OCI-LY1 (cell line): Measurements from ENCODE around the gene SSBP2.

Experiments used
- H2AFZ ChIP-seq: fragments of 200-600 bp; sonication (generic), shearing (Covaris generic); 2 replicates; pipeline ENCODE4 v1.6.0; 2014; ENCODE audit warnings: antibody characterized with exemption, mild to moderate bottlenecking, low read length
- H3F3A ChIP-seq: fragments of 200-600 bp; sonication (generic), shearing (Covaris generic); 2 replicates; pipeline ENCODE4 v1.6.0; 2014; ENCODE audit warnings: mild to moderate bottlenecking, antibody characterized with exemption, low read length, moderate library complexity; ENCODE audit not compliant: insufficient read depth
- H3K27ac ChIP-seq: fragments of 200-600 bp; sonication (generic); 2 replicates; pipeline ENCODE4 v1.5.1; 2014; ENCODE audit warnings: low read length, mixed run types, mild to moderate bottlenecking, low read depth; ENCODE audit not compliant: poor library complexity, severe bottlenecking
- H3K27me3 ChIP-seq: fragments of 200-600 bp; sonication (generic); 2 replicates; pipeline ENCODE4 v1.6.0; 2014; ENCODE audit warnings: antibody characterized with exemption, mild to moderate bottlenecking, low read length, moderate library complexity; ENCODE audit not compliant: insufficient read depth
- H3K36me3 ChIP-seq: fragments of 200-600 bp; sonication (generic); 2 replicates; pipeline ENCODE4 v1.6.1; 2014; ENCODE audit warnings: mild to moderate bottlenecking, antibody characterized with exemption, low read length, moderate library complexity, mixed read lengths; ENCODE audit not compliant: insufficient read depth
- H3K4me1 ChIP-seq: fragments of 200-600 bp; sonication (generic); 2 replicates; pipeline ENCODE4 v1.5.1; 2014; ENCODE audit warnings: mild to moderate bottlenecking, low read length, moderate library complexity; ENCODE audit not compliant: insufficient read depth, severe bottlenecking
- H3K4me2 ChIP-seq: fragments of 200-600 bp; sonication (generic), shearing (Covaris generic); 2 replicates; pipeline ENCODE4 v1.6.1; 2014; ENCODE audit warnings: low read length
- H3K4me3 ChIP-seq: fragments of 200-600 bp; sonication (generic); 2 replicates; pipeline ENCODE4 v1.5.1; 2014; ENCODE audit warnings: low read length, low read depth, mild to moderate bottlenecking, mixed read lengths; ENCODE audit not compliant: poor library complexity, severe bottlenecking
- H3K79me2 ChIP-seq: fragments of 200-600 bp; shearing (Covaris generic); 2 replicates; pipeline ENCODE4 v1.6.1; 2016; ENCODE audit warnings: mixed run types, low read length, mixed read lengths; ENCODE audit not compliant: insufficient read depth
- H3K9ac ChIP-seq: fragments of 200-600 bp; sonication (generic), shearing (Covaris generic); 2 replicates; pipeline ENCODE4 v1.6.1; 2014; ENCODE audit warnings: mild to moderate bottlenecking, low read length, mixed read lengths
- H3K9me2 ChIP-seq: fragments of 200-600 bp; sonication (generic), shearing (Covaris generic); 2 replicates; pipeline ENCODE4 v1.6.1; 2014; ENCODE audit warnings: low read depth, mild to moderate bottlenecking, low read length, mixed read lengths
- H3K9me3 ChIP-seq: fragments of 200-600 bp; shearing (Covaris generic); 2 replicates; pipeline ENCODE4 v1.6.1; 2014; ENCODE audit warnings: low read length, mixed read lengths
- H4K20me1 ChIP-seq: fragments of 200-600 bp; sonication (generic), shearing (Covaris generic); 2 replicates; pipeline ENCODE4 v1.6.0; 2016; ENCODE audit warnings: mild to moderate bottlenecking, low read length; ENCODE audit not compliant: insufficient read depth
- CTCF ChIP-seq: fragments of 200-600 bp; sonication (generic), shearing (Covaris generic); IDR thresholded peaks from 2 replicates; pipeline ENCODE4 v1.5.1; 2017; ENCODE audit warnings: mild to moderate bottlenecking, antibody characterized with exemption, low read length, moderate library complexity, mixed read lengths
- EZH2 ChIP-seq: fragments of 200-600 bp; sonication (generic), shearing (Covaris generic); IDR thresholded peaks from 2 replicates; pipeline ENCODE4 v1.8.0; 2017; ENCODE audit warnings: borderline replicate concordance, mixed run types, mild to moderate bottlenecking, antibody characterized with exemption, low read length, moderate library complexity, mixed read lengths

SSBP2 gene

GRCh38 chr5:81370912-81371311 is 380.0 kb downstream of the SSBP2 start:
- TF ChIP-seq EZH2 (no peak), CTCF (no peak)
- H4K20me1 ChIP-seq = no peaks in the 10 kb centered on the region
- H3K4me1 ChIP-seq = no peaks in the 10 kb centered on the region
- no peak overlapping the region for H3K9ac ChIP-seq
- H3K27me3 ChIP-seq = no peaks in the 10 kb centered on the region
- no peaks in the 10 kb centered on the region for H3K9me2 ChIP-seq
- no peaks in the 10 kb centered on the region for H3K36me3 ChIP-seq
- no peaks in the 10 kb centered on the region for H3K9me3 ChIP-seq
- no peaks in the 10 kb centered on the region for H3K79me2 ChIP-seq
- H3K27ac ChIP-seq = no peak overlapping the region
- H2AFZ ChIP-seq = no peak overlapping the region
- no peak overlapping the region for H3K4me2 ChIP-seq
- no peak overlapping the region for H3K4me3 ChIP-seq
- no peaks in the 10 kb centered on the region for H3F3A ChIP-seq

- Histone ChIP-seq H3K9ac (no peak overlapping the region), H3K36me3 (no peaks in the 10 kb centered on the region), H4K20me1 (no peaks in the 10 kb centered on the region), H3K4me3 (no peak overlapping the region), H3K27ac (no peak overlapping the region), H3F3A (no peaks in the 10 kb centered on the region), H3K27me3 (no peaks in the 10 kb centered on the region), H3K79me2 (no peaks in the 10 kb centered on the region), H3K9me2 (no peaks in the 10 kb centered on the region), H3K4me1 (no peaks in the 10 kb centered on the region), H3K4me2 (no peak overlapping the region), H2AFZ (no peak overlapping the region), H3K9me3 (no peaks in the 10 kb centered on the region)
- TF ChIP-seq CTCF (no peak), EZH2 (no peak)
Observed at GRCh38 chr5:81365541-81365940, 385.4 kb downstream of the SSBP2 start.

- Histone ChIP-seq H3K4me2 (no peak overlapping the region), H3K36me3 (no peaks in the 10 kb centered on the region)
Observed at GRCh38 chr5:81363093-81363871, 387.6 kb downstream of the SSBP2 start.

More at GRCh38 chr5:81363093-81363871, 387.6 kb downstream of the SSBP2 start:
- Histone ChIP-seq H4K20me1 (no peaks in the 10 kb centered on the region), H3K9ac (no peak overlapping the region), H3K27ac (no peak overlapping the region), H3K4me1 (no peaks in the 10 kb centered on the region), H3F3A (no peaks in the 10 kb centered on the region), H2AFZ (no peak overlapping the region), H3K79me2 (no peaks in the 10 kb centered on the region), H3K9me2 (no peaks in the 10 kb centered on the region), H3K4me3 (no peak overlapping the region), H3K27me3 (no peaks in the 10 kb centered on the region), H3K9me3 (no peaks in the 10 kb centered on the region)
- TF ChIP-seq CTCF (no peak), EZH2 (no peak)
